ENCODE data around the gene KIAA1328.

DNA sequence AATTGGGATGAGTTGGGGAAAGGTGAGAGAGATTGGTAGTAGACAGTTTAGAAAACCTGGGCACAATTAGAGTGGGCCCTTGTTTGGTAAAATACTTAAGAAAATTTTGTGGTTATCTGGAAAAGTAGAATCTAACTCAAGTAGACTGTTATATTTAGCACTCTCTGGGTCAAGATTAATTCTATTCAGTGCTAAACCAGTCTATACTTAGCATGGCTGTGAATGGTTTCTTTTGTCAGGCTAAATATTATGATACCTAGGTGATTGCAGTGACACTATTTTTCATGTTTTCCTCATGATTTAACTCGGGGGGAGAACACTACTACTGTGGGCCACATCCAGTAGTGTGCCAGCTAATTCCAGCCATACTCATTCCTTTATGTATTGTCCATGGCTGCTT is 58.9 kb downstream of the KIAA1328 start:
- TF ChIP-seq, protein P1, sequence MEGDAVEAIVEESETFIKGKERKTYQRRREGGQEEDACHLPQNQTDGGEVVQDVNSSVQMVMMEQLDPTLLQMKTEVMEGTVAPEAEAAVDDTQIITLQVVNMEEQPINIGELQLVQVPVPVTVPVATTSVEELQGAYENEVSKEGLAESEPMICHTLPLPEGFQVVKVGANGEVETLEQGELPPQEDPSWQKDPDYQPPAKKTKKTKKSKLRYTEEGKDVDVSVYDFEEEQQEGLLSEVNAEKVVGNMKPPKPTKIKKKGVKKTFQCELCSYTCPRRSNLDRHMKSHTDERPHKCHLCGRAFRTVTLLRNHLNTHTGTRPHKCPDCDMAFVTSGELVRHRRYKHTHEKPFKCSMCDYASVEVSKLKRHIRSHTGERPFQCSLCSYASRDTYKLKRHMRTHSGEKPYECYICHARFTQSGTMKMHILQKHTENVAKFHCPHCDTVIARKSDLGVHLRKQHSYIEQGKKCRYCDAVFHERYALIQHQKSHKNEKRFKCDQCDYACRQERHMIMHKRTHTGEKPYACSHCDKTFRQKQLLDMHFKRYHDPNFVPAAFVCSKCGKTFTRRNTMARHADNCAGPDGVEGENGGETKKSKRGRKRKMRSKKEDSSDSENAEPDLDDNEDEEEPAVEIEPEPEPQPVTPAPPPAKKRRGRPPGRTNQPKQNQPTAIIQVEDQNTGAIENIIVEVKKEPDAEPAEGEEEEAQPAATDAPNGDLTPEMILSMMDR (IDR thresholded peaks at IDR 0.05), result no peak
- no peak for TF ChIP-seq POLR2A (IDR thresholded peaks at IDR 0.05)

Data from lower leg skin (tissue), 3 donors.